IMR-90 (cell line): ENCODE data around the gene TSR3. TPM values are rescaled to one million over a fixed set of nuclear protein-coding genes. Genes with fewer than 3 reads are reported as not detected.

Experiments
- ATAC-seq: fragments of 200-7000 bp; cut with Tn5 transposase; 2 replicates; pipeline ENCODE4 v1.9.1; 2020; ENCODE audit warnings: low read depth, mild to moderate bottlenecking, moderate library complexity
- BruUV-seq: library from RNA; stranded (reverse); fragments of 400-500 nt; replicated peaks from 2 replicates; lab custom pipeline; 2021; lab: Mats Ljungman, UMichigan
- CTCF ChIA-PET: fragments of 300-600 bp; formaldehyde crosslinking; extraction: SDS; loops from one replicate; lab custom pipeline; 2021; ENCODE audit warnings: antibody characterized with exemption; lab: Yijun Ruan, JAX
- POLR2A ChIA-PET: fragments of 300-600 bp; sonication (Branson Sonifier 250); formaldehyde crosslinking; loops from one replicate; lab custom pipeline; 2022; ENCODE audit warnings: antibody characterized with exemption; ENCODE audit not compliant: unreplicated experiment; lab: Charles Lee
- DNase-seq: peaks from one replicate; pipeline ENCODE4 v3.0.0; 2013
- H2AFZ ChIP-seq: replicated peaks from 2 replicates; pipeline ENCODE3; 2013; ENCODE audit warnings: low read length, mild to moderate bottlenecking; ENCODE audit not compliant: poor library complexity
- H2AK5ac ChIP-seq: 2 replicates; pipeline ENCODE4 v1.6.1; 2013; ENCODE audit warnings: low read depth, low read length, inconsistent platforms
- H2AK9ac ChIP-seq: replicated peaks from 2 replicates; pipeline ENCODE3; 2013; ENCODE audit warnings: mild to moderate bottlenecking, low read depth, low read length, moderate library complexity; ENCODE audit not compliant: poor library complexity
- H2BK120ac ChIP-seq: 2 replicates; pipeline ENCODE4 v1.6.1; 2013; ENCODE audit warnings: low read depth, low read length, inconsistent platforms
- H2BK15ac ChIP-seq: 3 replicates; pipeline ENCODE4 v1.6.1; 2013; ENCODE audit warnings: low read depth, low read length, inconsistent platforms
- H2BK20ac ChIP-seq: 2 replicates; pipeline ENCODE4 v1.6.1; 2013; ENCODE audit warnings: low read depth, mild to moderate bottlenecking, inconsistent platforms, low read length, moderate library complexity
- H2BK5ac ChIP-seq: 2 replicates; pipeline ENCODE4 v1.6.1; 2013; ENCODE audit warnings: mild to moderate bottlenecking, low read depth, low read length, inconsistent platforms; ENCODE audit not compliant: poor library complexity, severe bottlenecking
- H3K14ac ChIP-seq: replicated peaks from 2 replicates; pipeline ENCODE4 v1.6.1; 2013; ENCODE audit warnings: low read depth, low read length, inconsistent platforms
- H3K18ac ChIP-seq: 2 replicates; pipeline ENCODE4 v1.6.1; 2013; ENCODE audit warnings: low read depth, low read length, control low read depth
- H3K23ac ChIP-seq: 2 replicates; pipeline ENCODE4 v1.6.1; 2013; ENCODE audit warnings: low read depth, low read length, inconsistent platforms
- H3K27ac ChIP-seq: 2 replicates; pipeline ENCODE4 v1.5.1; 2013; ENCODE audit warnings: mild to moderate bottlenecking, control low read depth, low read length; ENCODE audit not compliant: insufficient read depth
- H3K27me3 ChIP-seq: 2 replicates; pipeline ENCODE4 v1.6.1; 2013; ENCODE audit warnings: low read length; ENCODE audit not compliant: control insufficient read depth, insufficient read depth
- H3K36me3 ChIP-seq: 2 replicates; pipeline ENCODE4 v1.6.1; 2013; ENCODE audit warnings: low read length, mixed read lengths; ENCODE audit not compliant: control insufficient read depth, insufficient read depth
- H3K4ac ChIP-seq: 2 replicates; pipeline ENCODE4 v1.6.1; 2013; ENCODE audit warnings: low read depth, low read length, inconsistent platforms
- H3K4me1 ChIP-seq: 2 replicates; pipeline ENCODE4 v1.6.1; 2013; ENCODE audit warnings: low read length, mixed read lengths; ENCODE audit not compliant: control insufficient read depth, insufficient read depth
- H3K4me2 ChIP-seq: 2 replicates; pipeline ENCODE4 v1.6.1; 2013; ENCODE audit warnings: low read depth, mild to moderate bottlenecking, control low read depth, low read length, moderate library complexity
- H3K4me3 ChIP-seq: 2 replicates; pipeline ENCODE4 v1.5.1; 2013; ENCODE audit warnings: low read depth, mild to moderate bottlenecking, control low read depth, low read length, moderate library complexity; ENCODE audit not compliant: insufficient read depth
- H3K56ac ChIP-seq: 2 replicates; pipeline ENCODE4 v1.6.1; 2013; ENCODE audit warnings: low read length, inconsistent platforms; ENCODE audit not compliant: insufficient read depth; ENCODE audit errors: extremely low read depth
- H3K79me1 ChIP-seq, 2 experiments: 2 replicates each; pipeline ENCODE4 v1.6.1; 2013; ENCODE audit warnings: low read length in 2 of 2, inconsistent platforms in 1 of 2, low read depth in 1 of 2
- H3K9ac ChIP-seq: 2 replicates; pipeline ENCODE4 v1.6.1; 2013; ENCODE audit warnings: low read depth, low read length, control low read depth
- H3K9me1 ChIP-seq: 2 replicates; pipeline ENCODE4 v1.6.1; 2013; ENCODE audit warnings: low read length, inconsistent platforms; ENCODE audit not compliant: insufficient read depth
- H3K9me3 ChIP-seq: 2 replicates; pipeline ENCODE4 v1.6.1; 2013; ENCODE audit warnings: low read length; ENCODE audit not compliant: control insufficient read depth, insufficient read depth
- H4K20me1 ChIP-seq: 2 replicates; pipeline ENCODE4 v1.6.1; 2013; ENCODE audit warnings: low read length, inconsistent platforms; ENCODE audit not compliant: insufficient read depth
- H4K5ac ChIP-seq: 2 replicates; pipeline ENCODE4 v1.6.1; 2013; ENCODE audit warnings: mild to moderate bottlenecking, low read depth, low read length, control low read depth
- H4K8ac ChIP-seq, 2 experiments: 2 replicates each; pipeline ENCODE4 v1.6.1; 2013; ENCODE audit warnings: low read depth in 2 of 2, low read length in 2 of 2, control low read depth in 1 of 2, inconsistent platforms in 1 of 2
- H4K91ac ChIP-seq: 2 replicates; pipeline ENCODE4 v1.6.1; 2013; ENCODE audit warnings: low read depth, low read length, inconsistent platforms; ENCODE audit not compliant: insufficient read depth
- CEBPB ChIP-seq: IDR thresholded peaks from 2 replicates; pipeline ENCODE4 v1.6.1; 2012; ENCODE audit warnings: low read depth, low read length, improper control_type of control experiment
- CHD1 ChIP-seq: IDR thresholded peaks from 2 replicates; pipeline ENCODE4 v1.6.1; 2012; ENCODE audit warnings: low read depth, low read length, improper control_type of control experiment
- FOS ChIP-seq: fragments of 150-350 bp; IDR thresholded peaks from 2 replicates; pipeline ENCODE4 v1.6.1; 2016; ENCODE audit warnings: low read depth, low read length
- MAFK ChIP-seq: IDR thresholded peaks from 2 replicates; pipeline ENCODE4 v1.6.1; 2012; ENCODE audit warnings: low read depth, low read length, improper control_type of control experiment
- MAZ ChIP-seq: IDR thresholded peaks from 2 replicates; pipeline ENCODE4 v1.6.1; 2012; ENCODE audit warnings: low read depth, mild to moderate bottlenecking, low read length, improper control_type of control experiment, moderate library complexity, borderline replicate concordance
- MXI1 ChIP-seq: IDR thresholded peaks from 2 replicates; pipeline ENCODE4 v1.6.1; 2012; ENCODE audit warnings: low read depth, mild to moderate bottlenecking, low read length, moderate library complexity, borderline replicate concordance
- NFE2L2 ChIP-seq: fragments of 150-350 bp; IDR thresholded peaks from 2 replicates; pipeline ENCODE4 v1.6.1; 2016; ENCODE audit warnings: low read depth, mild to moderate bottlenecking, low read length
- POLR2A ChIP-seq: IDR thresholded peaks from 2 replicates; pipeline ENCODE4 v1.6.1; 2012; ENCODE audit warnings: mild to moderate bottlenecking, low read depth, low read length
- RAD21 ChIP-seq: IDR thresholded peaks from 2 replicates; pipeline ENCODE4 v1.6.1; 2012; ENCODE audit warnings: low read length, improper control_type of control experiment
- RCOR1 ChIP-seq: IDR thresholded peaks from 2 replicates; pipeline ENCODE4 v1.6.1; 2012; ENCODE audit warnings: mild to moderate bottlenecking, low read length, improper control_type of control experiment; ENCODE audit not compliant: insufficient replicate concordance
- RFX5 ChIP-seq: IDR thresholded peaks from 2 replicates; pipeline ENCODE4 v1.8.0; 2012; ENCODE audit warnings: low read depth, mild to moderate bottlenecking, low read length, moderate library complexity
- SMC3 ChIP-seq: fragments of 150-350 bp; IDR thresholded peaks from 2 replicates; pipeline ENCODE4 v1.6.1; 2016; ENCODE audit warnings: low read depth, mild to moderate bottlenecking, antibody characterized with exemption, low read length, moderate library complexity
- WGBS, 2 experiments: methylation state at CpG; one replicate each; pipeline versions ENCODE4 v1.1.5 to v1.1.7; 2013; ENCODE audit warnings: missing lambda C conversion rate in 2 of 2; ENCODE audit not compliant: insufficient read length in 1 of 2; ENCODE audit errors: extremely low coverage in 2 of 2; 5-methylcytosine and 5-hydroxymethylcytosine counted together
- dilution Hi-C: fragments of 300-500 bp; cut with HindIII; formaldehyde crosslinking; loops from one replicate; pipeline ENCODE4 v1.14.3; 2018; ENCODE audit warnings: low sequenced_read_pairs; ENCODE audit not compliant: unreplicated experiment
- in situ Hi-C: fragments of 300-500 bp; cut with MboI; formaldehyde crosslinking; loops from 3 replicates; pipeline ENCODE4 v1.14.3; 2019; ENCODE audit warnings: low sequenced_read_pairs, inconsistent platforms, mixed read lengths
- intact Hi-C: fragments of 100-400 bp; cut with micrococcal nuclease; formaldehyde crosslinking; loops from 2 replicates; pipeline ENCODE4 v1.10.0; 2022
- polyA plus RNA-seq, 3 experiments: library from polyadenylated mRNA; depleted of rRNA; stranded (reverse); fragments of >200 nt; gene quantifications; 2 replicates each; pipeline ENCODE4 v1.2.3, GENCODE V29; 2012; ENCODE audit warnings: low replicate concordance in 1 of 3
- total RNA-seq: library from RNA; depleted of rRNA; stranded (reverse); fragments of >200 nt; gene quantifications from 2 replicates; pipeline ENCODE4 v1.2.3, GENCODE V29; 2012
- TF ChIP-seq, protein P1 (sequence below): conservative IDR thresholded peaks from 2 replicates; pipeline ENCODE4 v1.5.1; 2012; ENCODE audit warnings: mild to moderate bottlenecking, low read depth, low read length, improper control_type of control experiment
- TF ChIP-seq, protein P2 (sequence below): fragments of 150-350 bp; IDR thresholded peaks from 2 replicates; pipeline ENCODE4 v1.6.1; 2016; ENCODE audit warnings: low read depth, mild to moderate bottlenecking, low read length, moderate library complexity, borderline replicate concordance
- TF ChIP-seq, protein P3 (sequence below): fragments of 150-350 bp; IDR thresholded peaks from 2 replicates; pipeline ENCODE4 v1.6.1; 2017; ENCODE audit warnings: mild to moderate bottlenecking, antibody characterized with exemption, low read length, low read depth

Gene TSR3
- total and polyA plus RNA-seq, 2 of the 4 experiments (the other 2 are of a cell fraction): 38.0 to 52.9 TPM

DNA sequence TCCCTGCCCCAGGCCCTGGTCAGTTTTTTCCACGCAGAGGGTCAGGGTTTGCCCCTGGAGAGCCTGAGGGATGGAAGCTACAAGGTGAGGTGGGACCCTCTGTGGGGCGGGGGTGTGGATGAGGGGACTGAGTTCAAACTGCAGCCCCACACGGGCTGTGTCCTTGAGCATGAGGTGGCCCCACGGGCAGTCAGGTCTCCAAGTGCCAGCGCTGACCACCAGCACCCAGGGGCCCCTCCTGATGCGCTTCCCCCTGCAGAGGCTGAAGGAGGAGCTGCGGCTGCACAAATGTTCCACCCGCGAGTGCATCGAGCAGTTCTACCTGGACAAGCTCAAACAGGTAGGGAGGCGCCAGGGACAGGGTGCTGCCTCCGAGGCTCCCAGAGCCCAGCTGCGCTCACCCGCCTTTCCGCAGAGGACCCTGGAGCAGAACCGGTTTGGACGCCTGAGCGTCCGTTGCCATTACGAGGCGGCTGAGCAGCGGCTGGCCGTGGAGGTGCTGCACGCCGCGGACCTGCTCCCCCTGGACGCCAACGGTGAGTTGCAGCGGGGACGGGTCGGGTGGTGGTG lies 4.3 kb downstream of the TSR3 start:
- no peak overlapping the region for H2AFZ ChIP-seq
- ChIA-PET CTCF (no interaction called here), POLR2A (no interaction called here)
- no peak overlapping the region for H2BK20ac ChIP-seq
- H4K5ac ChIP-seq: no peak overlapping the region
- peaks cover 8% of the 10 kb centered on the region for H3K4me1 ChIP-seq
- H4K20me1 ChIP-seq: peaks cover 4% of the 10 kb centered on the region; the same call in 1 of the 2 replicates
- H4K8ac ChIP-seq: no peak overlapping the region
- peaks cover 25% of the 10 kb centered on the region for H3K36me3 ChIP-seq
- no TSS peak for BruUV-seq
- no peak overlapping the region for H3K14ac ChIP-seq
- no peak overlapping the region for H3K4me2 ChIP-seq
- TF ChIP-seq CEBPB (no peak), SMC3 (no peak), MAZ (no peak), RCOR1 (no peak), MAFK (no peak), FOS (no peak), MXI1 (no peak), RFX5 (no peak), CHD1 (no peak), RAD21 (no peak), NFE2L2 (no peak), POLR2A (no peak)
- TF ChIP-seq, protein P1, sequence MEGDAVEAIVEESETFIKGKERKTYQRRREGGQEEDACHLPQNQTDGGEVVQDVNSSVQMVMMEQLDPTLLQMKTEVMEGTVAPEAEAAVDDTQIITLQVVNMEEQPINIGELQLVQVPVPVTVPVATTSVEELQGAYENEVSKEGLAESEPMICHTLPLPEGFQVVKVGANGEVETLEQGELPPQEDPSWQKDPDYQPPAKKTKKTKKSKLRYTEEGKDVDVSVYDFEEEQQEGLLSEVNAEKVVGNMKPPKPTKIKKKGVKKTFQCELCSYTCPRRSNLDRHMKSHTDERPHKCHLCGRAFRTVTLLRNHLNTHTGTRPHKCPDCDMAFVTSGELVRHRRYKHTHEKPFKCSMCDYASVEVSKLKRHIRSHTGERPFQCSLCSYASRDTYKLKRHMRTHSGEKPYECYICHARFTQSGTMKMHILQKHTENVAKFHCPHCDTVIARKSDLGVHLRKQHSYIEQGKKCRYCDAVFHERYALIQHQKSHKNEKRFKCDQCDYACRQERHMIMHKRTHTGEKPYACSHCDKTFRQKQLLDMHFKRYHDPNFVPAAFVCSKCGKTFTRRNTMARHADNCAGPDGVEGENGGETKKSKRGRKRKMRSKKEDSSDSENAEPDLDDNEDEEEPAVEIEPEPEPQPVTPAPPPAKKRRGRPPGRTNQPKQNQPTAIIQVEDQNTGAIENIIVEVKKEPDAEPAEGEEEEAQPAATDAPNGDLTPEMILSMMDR: no peak
- TF ChIP-seq, protein P2, sequence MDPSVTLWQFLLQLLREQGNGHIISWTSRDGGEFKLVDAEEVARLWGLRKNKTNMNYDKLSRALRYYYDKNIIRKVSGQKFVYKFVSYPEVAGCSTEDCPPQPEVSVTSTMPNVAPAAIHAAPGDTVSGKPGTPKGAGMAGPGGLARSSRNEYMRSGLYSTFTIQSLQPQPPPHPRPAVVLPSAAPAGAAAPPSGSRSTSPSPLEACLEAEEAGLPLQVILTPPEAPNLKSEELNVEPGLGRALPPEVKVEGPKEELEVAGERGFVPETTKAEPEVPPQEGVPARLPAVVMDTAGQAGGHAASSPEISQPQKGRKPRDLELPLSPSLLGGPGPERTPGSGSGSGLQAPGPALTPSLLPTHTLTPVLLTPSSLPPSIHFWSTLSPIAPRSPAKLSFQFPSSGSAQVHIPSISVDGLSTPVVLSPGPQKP: no peak
- TF ChIP-seq, protein P3, sequence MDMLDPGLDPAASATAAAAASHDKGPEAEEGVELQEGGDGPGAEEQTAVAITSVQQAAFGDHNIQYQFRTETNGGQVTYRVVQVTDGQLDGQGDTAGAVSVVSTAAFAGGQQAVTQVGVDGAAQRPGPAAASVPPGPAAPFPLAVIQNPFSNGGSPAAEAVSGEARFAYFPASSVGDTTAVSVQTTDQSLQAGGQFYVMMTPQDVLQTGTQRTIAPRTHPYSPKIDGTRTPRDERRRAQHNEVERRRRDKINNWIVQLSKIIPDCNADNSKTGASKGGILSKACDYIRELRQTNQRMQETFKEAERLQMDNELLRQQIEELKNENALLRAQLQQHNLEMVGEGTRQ: no peak
- no peaks in the 10 kb centered on the region for H3K27me3 ChIP-seq
- no peak overlapping the region for H3K4me3 ChIP-seq
- H2AK9ac ChIP-seq: peak overlapping the region; percentile 65
- no peaks in the 10 kb centered on the region for H3K9me1 ChIP-seq
- H3K9me3 ChIP-seq: no peaks in the 10 kb centered on the region
- dilution Hi-C loops (no loop called here), intact Hi-C loops (no loop called here), in situ Hi-C loops (no loop called here)
- H2BK5ac ChIP-seq: no peak overlapping the region
- no peak overlapping the region for H3K4ac ChIP-seq
- no peak overlapping the region for H2BK120ac ChIP-seq
- ATAC-seq (no peak), DNase-seq (no peak)
- no peak overlapping the region for H3K27ac ChIP-seq
- no peak overlapping the region for H3K23ac ChIP-seq
- no peak overlapping the region for H3K18ac ChIP-seq
- H3K9ac ChIP-seq: no peak overlapping the region
- no peak overlapping the region for H3K56ac ChIP-seq
- WGBS, 2 experiments: 93% methylated on average over 10 of the region's 31 CpGs; no CpG with 5 or more reads in 1 of the 2 experiments
- no peak overlapping the region for H2AK5ac ChIP-seq
- no peak overlapping the region for H2BK15ac ChIP-seq
- no peak overlapping the region for H4K91ac ChIP-seq
- H3K79me1 ChIP-seq: peaks cover 11 to 29% of the 10 kb centered on the region in 2 experiments; a peak in 3 of 4 replicates
